Left kidney (tissue), 2 donors: ENCODE measurements around the gene ADARB2. TPM values are rescaled to one million over a fixed set of nuclear protein-coding genes. Genes with fewer than 3 reads are reported as not detected.

Experiments
- DNase-seq: peaks from one replicate; pipeline ENCODE4 v3.0.0-alpha.2; 2013
- polyA plus RNA-seq: library from polyadenylated mRNA; unstranded; fragments of 120-200 nt; gene quantifications from one replicate; pipeline ENCODE4 v1.2.1, GENCODE V29; 2013; ENCODE audit not compliant: insufficient read length

The ADARB2 gene
- polyA plus RNA-seq, 1 donor = 0.88 TPM

DNA sequence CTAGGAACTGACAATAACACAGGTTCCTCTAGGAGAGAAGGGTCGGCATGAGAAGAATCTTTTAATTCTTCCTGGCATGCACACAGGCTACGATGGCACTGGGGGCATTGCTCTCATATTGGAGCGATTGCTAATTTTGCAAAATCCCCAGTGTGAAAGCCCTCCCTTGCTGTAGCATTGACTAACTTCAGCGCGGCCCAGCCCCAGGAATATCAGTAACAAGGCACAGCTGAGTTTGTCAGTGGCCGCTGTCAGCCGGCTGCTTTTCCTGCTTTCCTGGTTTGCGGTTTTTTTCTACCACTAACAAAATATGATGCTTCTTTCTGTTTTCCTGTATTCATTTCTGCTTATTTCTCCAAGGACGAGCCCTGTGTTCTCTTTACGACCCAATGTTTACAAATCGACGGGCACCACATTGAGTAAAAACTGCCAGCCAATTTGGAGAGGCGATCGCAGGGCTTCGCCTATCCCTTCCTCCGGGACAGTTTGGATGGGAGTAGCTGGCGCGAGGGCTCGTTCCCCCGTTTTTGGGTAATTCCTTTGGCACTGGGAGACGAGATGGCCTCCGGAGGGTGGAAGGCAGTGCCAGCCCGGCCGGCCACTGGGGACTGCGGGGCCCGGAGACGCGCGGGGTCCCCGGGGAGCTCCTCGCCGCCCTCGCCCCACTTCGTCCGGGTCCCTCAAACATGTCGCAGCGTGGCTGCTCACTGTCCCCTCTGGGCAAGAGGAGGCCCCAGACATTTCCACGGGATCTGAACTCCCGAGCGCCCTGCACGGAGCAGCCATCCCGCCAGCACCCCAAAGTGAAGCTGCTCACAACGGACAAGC lies 967 bp downstream of the ADARB2 start:
- DNase-seq = no peak

- DNase-seq = no peak
Observed at GRCh38 chr10:1735562-1735961, 1.8 kb downstream of the ADARB2 start.

DNA sequence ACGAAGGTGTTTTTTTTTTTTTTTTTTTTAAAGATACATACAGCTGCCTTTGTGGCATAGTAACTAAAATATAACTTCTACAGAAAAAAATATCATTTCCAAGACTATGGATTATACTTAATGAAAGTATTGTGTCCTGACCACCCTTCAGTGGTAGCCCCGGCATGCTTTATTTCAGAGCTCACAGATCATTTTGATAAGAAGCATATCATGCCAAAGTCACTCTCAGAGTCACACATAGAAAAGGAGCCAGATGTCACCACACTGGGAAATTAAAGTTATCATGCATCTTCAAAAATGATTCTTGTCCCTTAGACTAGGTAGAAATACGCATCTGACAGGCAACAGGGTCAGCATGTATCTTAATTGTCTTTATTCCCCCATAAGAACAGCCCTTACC lies 3.0 kb downstream of the ADARB2 start:
- no peak for DNase-seq

DNA sequence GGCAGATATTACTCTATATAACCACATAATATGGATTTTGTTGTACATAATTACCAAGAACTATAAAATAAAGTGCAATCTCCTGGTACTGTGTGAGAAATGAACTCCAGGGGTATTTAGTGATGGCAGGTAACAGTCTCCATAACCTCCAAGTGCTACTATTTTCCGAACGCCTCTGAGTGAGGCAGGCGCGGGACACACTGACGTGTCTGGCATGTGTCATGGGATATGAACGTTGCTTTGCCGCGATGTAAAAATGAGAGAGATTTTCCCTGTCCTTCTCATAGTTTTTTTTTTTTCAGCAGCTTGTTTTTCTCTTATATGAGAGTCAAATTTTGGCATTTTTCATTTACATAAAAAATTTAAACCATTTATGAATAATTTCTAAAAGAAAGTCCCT lies 3.6 kb downstream of the ADARB2 start:
- no peak for DNase-seq

- no peak for DNase-seq
Observed at GRCh38 chr10:1732564-1732996, 4.7 kb downstream of the ADARB2 start.

GRCh38 chr10:1731592-1731991 lies 5.7 kb downstream of the ADARB2 start:
- no peak for DNase-seq

DNA sequence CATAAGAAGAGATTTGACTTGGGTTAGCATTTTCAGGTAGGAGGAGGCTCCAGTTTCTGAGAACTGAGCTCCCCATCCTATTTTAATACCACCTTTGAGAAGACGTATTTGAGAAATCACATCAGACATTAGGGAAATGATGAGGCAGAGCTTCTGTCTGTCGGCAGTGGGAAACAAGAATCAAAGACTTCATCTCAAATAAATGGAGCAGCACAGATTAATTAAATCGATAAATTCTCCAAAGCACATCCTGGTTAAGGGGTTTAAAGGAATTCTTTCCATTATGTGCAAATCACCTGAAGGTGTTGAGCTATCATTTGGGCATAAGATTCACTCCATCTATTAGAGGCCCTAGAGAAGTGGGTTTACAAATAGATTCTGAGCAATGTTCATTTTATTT lies 7.6 kb downstream of the ADARB2 start:
- no peak for DNase-seq

GRCh38 chr10:1726861-1727260 lies 10.5 kb downstream of the ADARB2 start:
- DNase-seq = no peak

- DNase-seq = no peak
Observed at GRCh38 chr10:1724921-1725488, 12.3 kb downstream of the ADARB2 start.

- DNase-seq = no peak
Observed at GRCh38 chr10:1716839-1717238, 20.5 kb downstream of the ADARB2 start.

- no peak for DNase-seq
Observed at GRCh38 chr10:1715821-1716220, 21.5 kb downstream of the ADARB2 start.

DNA sequence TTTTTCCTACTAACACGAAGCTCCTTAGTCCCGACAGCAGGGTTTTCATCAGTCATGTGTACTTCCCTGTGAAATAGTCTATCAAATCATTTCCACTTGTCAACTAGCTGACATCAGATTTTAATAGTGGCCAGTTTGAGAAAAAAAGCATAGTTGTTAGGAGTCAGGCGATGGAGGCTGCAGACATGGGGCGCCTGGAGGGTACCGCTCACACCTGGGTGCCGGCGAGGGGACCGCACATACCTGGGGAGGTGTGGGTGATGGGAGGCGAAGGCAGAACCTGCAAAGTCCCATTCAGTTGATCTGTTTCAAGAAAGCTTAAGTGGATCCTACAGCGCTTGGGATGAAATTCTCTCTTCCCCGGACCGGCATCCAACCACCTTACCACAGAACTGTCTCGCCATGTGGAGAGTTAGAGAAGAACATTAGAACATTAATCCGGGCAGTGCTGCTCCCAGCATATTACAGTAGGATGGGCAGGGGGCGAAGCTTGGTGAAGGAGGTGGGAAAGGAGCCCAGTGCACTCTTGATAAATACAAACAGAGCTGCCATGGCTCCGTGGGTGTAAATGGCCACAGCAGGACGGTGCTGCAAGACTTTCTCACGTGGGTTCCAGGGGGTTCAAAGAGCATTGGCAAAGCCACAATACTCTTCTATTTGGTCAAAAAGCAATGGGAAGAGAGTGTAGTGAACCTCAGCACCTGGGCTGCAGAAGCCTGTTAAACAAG lies 24.2 kb downstream of the ADARB2 start:
- DNase-seq = no peak

GRCh38 chr10:1712314-1712713 lies 25.0 kb downstream of the ADARB2 start:
- no peak for DNase-seq

GRCh38 chr10:1709161-1709560 lies 28.2 kb downstream of the ADARB2 start:
- no peak for DNase-seq

- no peak for DNase-seq
Observed at GRCh38 chr10:1708746-1709145, 28.6 kb downstream of the ADARB2 start.

- DNase-seq = no peak
Observed at GRCh38 chr10:1706711-1707110, 30.6 kb downstream of the ADARB2 start.

GRCh38 chr10:1706256-1706655 lies 31.1 kb downstream of the ADARB2 start:
- DNase-seq = no peak

- DNase-seq = no peak
Observed at GRCh38 chr10:1698185-1698584, 39.1 kb downstream of the ADARB2 start.

DNA sequence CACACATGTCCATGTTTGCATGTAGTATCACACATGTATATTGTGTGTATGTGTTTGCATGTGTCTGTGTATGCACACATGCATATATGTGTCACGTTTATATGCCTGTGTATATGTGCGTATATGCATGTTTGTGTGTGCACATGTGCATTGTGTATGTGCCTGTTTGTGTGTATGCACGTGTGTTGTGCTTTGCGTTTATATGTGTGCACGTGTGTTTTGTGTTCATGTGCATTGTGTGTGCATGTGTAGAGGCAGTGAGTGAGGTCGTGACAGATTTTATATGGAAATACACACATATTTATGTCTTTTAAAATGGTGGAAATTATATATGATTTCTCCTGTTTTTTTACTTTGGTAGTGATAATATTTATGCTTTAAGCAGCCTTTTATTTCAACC lies 41.2 kb downstream of the ADARB2 start:
- DNase-seq = no peak

- no peak for DNase-seq
Observed at GRCh38 chr10:1690086-1690485, 47.2 kb downstream of the ADARB2 start.

GRCh38 chr10:1688531-1688930 lies 48.8 kb downstream of the ADARB2 start:
- DNase-seq = no peak

DNA sequence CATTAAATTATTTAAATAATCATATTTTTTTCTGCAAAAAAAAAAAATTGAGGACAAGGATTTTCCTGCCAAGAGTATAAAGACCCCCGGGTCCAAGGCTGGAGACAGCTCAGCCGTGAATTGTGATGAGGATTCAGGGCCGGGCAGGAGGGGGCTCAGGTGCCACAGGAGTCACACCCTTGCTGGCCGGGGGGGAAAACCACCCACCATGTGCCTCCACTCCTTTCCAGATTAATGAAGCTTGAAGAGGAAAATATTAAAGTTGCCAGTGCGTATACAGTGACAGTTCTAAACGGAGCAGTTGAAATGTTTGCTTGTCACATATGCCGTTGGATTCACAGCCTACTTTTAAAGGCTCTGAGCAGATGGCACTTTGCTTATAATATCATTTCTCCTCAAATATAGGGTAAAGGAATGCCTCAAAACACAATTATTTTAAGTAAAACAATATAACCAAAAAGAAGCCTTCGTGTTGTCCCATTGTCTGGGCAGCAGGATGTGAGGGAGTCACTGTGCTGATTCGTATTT lies 49.6 kb downstream of the ADARB2 start:
- no peak for DNase-seq

DNA sequence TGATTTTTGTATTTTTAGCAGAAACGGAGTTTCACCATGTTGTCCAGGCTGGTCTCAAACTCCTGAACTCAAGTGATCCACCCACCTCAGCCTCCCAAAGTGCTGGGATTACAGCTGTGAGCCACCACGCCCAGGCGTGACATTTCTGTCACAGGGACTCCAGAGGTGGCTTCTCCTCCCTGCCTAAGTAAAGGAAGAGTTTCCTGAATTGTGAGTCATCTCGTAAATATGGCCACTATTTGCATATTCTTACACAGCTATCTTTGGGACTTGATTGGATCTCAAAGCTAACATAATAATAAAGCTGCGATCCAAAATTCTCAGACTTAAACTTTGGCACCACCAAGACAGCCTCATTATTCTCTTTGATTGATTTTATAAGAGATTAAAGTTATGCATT lies 50.1 kb downstream of the ADARB2 start:
- DNase-seq = no peak
